OCI-LY3 (cell line): ENCODE measurements around the gene DLGAP4.

ENCODE experiments used
- EZH2phosphoT487 ChIP-seq: fragments of 200-600 bp; shearing (Covaris generic); IDR thresholded peaks from 2 replicates; pipeline ENCODE4 v1.6.1; 2018; ENCODE audit warnings: antibody characterized with exemption, mixed run types, low read depth
- TF ChIP-seq, protein P1 (sequence below): fragments of 200-600, 300-600 bp; sonication (generic); IDR thresholded peaks from 2 replicates; pipeline ENCODE4 v1.5.1; 2014; ENCODE audit warnings: antibody characterized with exemption, low read length, low read depth

DNA sequence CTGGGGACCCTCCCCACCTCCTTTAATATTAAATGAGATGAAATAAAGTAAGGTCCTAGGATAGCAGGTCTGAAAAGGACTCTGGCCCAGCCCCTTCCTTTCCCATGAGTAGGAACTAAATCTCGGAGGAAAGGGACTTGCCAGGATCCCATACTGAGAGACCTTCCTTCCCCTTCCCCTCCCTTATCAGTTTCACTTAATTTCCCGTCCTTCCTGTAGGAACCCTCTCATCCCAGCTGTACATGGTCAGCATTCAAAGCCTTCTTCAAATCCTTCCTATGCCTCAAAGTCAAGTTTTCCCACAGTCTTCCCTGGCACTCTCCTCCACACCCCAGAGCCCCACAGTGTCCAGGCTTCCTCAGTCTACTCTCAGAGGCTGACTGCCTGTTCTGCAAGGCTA lies 163.8 kb downstream of the DLGAP4 start:
- TF ChIP-seq, protein P1, sequence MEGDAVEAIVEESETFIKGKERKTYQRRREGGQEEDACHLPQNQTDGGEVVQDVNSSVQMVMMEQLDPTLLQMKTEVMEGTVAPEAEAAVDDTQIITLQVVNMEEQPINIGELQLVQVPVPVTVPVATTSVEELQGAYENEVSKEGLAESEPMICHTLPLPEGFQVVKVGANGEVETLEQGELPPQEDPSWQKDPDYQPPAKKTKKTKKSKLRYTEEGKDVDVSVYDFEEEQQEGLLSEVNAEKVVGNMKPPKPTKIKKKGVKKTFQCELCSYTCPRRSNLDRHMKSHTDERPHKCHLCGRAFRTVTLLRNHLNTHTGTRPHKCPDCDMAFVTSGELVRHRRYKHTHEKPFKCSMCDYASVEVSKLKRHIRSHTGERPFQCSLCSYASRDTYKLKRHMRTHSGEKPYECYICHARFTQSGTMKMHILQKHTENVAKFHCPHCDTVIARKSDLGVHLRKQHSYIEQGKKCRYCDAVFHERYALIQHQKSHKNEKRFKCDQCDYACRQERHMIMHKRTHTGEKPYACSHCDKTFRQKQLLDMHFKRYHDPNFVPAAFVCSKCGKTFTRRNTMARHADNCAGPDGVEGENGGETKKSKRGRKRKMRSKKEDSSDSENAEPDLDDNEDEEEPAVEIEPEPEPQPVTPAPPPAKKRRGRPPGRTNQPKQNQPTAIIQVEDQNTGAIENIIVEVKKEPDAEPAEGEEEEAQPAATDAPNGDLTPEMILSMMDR, result no peak
- no peak for TF ChIP-seq EZH2phosphoT487
